GM12892 (cell line): ENCODE results near the gene CAD.

Experiments
- POLR2A ChIP-seq: IDR thresholded peaks from 2 replicates; pipeline ENCODE4 v1.6.1; 2011; ENCODE audit warnings: low read depth, low read length, control low read depth
- POLR2AphosphoS5 ChIP-seq: IDR thresholded peaks from 2 replicates; pipeline ENCODE4 v1.6.1; 2011; ENCODE audit warnings: low read depth, low read length, control low read depth

GRCh38 chr2:27204566-27204965 is 12.6 kb upstream of the CAD start:
- no peak for TF ChIP-seq POLR2A
- no peak for TF ChIP-seq POLR2AphosphoS5
